CD4-positive, alpha-beta T cell treated with Interleukin-4 for 1 hour (primary cell): ENCODE data around the gene ADAM12.
"Not testable (repeated sequence)": the region's sequence is repeated elsewhere in the genome, so short reads cannot be mapped to it uniquely, and the experiment has no call there.

Source experiments
- DNase-seq, 2 donors: peaks; one replicate each; pipeline ENCODE4 v3.0.0-alpha.2; 2020 to 2022

The ADAM12 gene

DNA sequence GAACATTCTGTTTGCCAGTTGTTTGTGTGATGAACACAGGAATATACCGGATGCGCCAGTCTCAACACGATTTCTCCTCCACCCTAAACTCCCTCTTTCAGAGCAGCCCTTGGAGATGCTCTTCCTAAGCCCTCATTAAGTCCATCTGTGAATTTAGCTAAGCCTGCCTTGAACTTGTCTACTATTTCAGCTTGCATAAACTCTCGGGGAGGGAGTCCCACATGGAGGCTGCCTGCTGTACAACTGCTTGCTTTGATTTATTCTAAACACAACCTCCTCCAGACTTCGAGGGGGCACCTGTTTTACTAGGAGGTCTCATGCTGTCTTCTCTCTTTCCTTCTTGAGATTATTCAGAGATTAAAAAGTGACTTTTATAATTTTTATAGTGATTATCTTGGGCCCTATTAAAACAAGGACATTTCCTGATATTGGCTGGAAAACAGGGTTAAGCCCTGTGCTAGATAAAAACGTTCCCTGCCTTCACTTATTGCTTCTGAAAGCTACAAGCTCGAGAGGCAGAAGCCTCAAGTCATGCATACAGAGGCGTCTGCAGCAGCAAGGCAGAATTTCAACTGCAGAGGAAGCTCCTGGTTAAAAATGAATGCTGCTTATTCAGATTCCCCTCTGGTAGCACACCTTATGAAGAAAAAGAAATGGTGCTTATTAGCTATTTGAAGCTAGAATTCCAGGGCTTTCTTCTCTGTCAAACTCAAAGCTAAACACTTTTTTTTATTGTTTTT, 317.6 kb downstream of the ADAM12 start:
- no peak for DNase-seq

DNA sequence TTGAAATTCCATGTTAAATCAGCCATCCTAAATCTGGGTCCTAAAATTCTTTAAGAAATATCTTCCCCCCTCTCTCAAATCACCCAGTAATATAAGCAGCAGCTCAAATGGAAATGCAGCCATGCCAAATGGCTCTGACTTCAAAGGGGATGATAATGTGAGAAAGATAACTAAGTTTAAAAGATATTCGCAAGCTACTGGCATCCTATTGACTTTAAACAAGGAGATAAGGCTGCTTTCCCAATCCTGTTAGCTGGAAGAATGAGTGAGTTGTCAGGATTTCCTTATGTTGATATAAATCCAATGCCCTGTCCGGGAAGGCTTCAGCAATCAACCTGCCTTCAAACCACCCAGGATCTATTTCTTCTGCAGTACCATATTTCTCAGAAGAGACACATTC, 320.0 kb downstream of the ADAM12 start:
- no peak for DNase-seq

DNA sequence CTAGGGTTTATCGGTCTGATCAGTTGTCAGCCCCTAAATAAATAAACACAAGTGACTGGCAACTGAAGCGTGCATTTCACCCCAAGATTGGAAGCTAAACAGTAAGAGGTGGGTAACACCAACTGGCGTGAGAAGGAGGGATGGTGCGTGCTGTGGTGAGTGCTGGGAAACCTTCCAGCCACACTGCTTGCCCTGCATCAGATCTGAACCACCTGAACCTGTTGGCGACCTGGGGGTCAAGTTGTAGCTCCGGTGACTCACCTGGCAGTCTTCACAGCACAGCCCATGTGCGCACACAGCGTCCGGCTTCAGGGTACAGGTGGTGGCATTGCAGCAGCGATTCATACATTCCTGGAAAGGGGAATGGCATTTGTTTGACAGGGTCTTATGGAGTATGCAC, 321.8 kb downstream of the ADAM12 start:
- DNase-seq, result no peak

DNA sequence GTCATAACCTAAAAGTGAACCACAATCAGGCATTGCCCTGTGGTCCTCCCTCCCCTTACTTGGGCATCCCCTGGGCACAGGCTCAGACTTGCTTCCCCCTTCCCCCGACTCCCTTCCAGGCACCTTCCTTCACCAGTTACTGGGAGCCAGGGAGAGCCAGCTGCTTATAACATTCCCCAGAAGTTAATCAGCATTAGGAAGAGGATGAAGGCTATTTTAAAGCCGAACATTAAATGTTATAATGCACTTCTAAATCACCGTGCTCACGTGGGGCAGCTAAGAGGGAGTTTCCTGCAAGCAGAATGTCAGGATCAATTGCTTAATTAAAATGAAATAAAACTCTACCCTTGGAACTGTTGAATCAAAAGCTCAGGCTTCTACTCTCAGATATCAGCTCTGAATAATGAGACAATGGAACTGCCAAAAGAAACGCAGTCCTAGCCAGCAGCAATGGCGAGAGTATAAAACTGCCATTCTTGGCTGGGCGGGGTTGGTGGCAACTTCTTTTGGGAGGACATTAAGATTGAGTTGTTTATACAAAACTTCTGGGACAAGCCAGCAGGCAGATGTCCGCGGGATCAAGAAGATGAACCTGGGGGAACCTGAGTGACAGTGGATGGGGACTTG, 322.4 kb downstream of the ADAM12 start:
- DNase-seq, result no peak

DNA sequence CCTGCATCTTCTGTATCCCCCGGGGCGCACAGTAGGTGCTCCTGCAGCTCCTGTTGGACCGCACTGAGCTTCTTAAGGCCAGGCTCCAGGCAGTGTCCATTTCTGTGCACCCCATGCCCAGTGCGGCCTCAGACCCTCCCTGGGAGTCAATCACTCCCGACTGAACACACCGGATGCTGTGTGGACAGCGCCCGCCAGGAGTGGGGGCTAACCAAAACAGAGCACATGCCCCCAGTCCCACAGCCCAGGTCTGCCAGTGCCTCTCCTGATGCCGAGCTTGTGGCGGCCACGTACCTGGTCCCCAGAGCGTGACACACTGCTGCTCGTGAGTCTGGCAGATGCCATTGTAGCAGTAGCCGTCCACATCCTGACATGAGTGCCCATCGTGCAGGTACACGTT, 323.8 kb downstream of the ADAM12 start:
- no peak for DNase-seq

DNA sequence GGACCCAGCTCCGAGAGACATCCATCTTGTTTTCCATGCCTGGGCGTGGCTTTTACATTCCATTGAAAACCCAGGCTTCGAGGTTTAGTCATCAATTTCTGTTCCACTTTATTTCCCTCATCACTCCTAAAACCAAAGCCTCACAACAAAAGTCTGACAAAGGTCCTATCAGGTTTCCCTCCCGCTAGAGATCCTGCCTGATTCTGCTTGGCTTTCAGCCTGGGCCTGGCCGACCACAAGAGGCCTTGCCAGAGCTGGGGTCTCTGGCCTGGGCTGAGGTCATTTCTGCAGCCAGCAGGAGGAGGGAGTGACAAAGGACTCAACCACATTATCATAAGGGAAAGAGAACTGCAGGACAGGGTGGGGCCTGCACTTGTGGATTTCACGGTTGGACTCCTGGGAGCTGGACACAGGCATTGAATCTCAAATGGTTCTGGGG, 324.9 kb downstream of the ADAM12 start:
- no peak for DNase-seq

DNA sequence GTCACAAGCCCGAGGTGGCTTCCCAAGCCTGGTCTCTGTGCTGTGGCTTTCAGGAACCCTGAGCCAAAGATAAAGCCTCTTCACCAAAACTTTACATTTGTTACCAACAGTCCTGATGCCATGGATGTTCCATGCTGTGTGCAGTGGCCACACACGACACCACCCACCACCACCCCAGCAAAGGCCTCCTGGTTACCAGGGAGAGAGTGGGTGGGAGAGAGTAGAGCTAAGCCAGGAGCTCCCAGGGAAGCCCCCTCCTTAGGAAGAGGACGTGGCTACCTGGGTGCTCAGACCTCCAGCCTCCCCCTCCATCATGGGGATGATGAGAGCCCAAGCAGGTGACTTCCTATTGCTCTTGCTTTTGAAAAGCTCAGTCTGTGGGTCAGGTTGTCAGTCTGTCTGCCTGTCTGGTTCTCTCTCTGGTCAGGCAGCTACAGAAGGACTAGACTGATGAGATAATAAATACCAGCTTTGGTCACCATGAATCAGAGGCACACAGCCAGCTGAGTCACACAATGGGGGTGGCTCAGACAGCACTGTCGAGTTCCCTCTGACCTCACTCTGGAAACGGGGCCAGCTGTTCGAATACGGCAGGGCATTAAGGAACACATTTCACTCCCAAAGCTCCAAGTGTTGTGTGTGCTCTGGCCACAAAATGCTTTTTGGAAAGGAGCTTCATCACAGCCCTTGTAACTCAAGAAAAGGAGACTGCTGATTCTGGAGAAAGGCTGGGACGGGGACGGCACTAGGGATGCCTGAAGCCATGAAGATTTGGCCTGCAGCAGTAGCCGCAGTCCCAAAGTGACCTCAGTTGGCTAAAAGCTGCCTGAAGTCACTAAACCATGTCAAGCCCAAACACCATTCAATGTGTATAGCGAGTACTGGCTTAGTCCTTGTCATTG, 325.9 kb downstream of the ADAM12 start:
- no peak for DNase-seq

DNA sequence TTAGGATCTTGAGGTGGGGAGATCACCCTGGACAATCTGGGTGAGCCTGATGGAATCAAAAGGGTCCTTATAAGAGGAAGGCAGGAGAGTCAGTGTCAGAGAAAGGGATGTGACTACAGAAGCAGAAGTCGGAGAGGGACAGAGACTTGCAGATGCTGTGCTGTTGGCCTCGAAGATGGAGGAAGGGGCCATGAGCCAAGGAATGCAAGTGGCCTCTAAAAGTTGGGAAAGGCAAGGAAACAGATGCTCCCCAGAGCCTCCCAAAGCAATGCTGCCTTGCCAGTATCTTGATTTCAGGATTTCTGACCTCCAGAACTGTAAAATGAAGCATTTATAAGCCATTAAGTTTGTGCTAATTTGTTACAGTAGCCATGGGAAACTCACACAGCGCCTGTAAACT, 326.8 kb downstream of the ADAM12 start:
- DNase-seq, result no peak

DNA sequence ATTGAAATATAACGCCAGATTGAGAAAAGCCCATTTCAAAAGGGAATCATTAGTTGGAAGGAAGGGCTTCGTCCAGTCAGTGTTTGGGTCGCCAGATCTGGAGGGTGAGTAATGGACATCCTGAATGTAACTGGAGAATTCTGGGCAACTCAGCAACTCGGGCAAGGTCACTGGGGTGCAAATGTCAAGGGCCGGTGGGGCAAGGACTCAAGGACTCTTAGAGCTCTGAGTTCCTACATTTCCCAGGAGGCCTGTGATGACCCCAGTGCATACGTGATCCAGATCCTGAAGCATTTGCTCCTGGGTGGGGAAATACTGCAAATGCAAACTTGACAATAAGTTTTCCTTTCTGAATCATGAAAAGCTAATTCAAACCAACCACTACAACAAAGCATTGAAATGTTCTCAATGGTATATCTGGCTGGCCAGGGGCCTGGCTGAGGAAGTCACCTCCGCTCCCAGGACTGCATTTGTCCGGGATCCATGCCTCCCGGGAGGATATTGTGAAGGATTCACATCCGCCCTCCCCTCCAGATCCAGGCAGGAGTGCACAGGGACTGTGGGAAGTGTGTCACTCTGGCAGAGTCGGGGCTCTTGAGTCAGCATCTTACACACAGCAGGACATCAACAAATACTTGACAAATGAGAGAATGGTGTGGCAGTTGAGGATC, 327.9 kb downstream of the ADAM12 start:
- no peak for DNase-seq

DNA sequence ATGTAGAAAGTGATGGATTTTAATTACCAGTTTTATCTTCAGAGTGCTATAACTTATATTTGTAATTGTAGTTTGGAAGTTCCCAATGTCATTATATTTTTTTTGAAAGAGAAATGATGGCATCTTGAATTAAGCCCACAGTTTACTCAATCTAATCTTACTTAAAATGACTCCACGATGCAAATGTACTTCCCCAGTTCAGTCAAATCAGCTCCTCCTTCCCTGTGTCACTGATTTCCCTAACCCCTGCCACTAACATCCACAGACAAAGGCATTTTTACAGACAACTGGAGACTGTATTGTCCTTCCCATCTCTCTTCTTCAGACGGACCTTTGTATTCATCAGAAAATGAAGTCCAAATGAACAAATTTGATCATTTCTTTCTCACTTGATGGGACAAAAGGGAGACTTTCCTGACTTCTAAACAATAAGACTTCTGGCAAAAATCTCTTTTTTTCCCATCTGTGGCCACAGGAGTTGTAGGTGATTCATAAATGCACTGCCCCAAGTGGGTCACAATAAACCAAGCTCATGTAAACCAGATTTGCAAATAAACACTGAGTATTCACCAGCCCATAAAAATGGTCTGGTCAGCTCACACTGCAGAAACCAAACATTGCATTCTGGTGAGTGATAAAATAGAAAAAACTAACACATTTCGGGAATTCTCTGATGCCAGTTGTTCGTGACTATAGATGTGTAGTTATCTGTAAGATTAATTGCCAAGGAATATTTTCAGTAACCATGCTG, 329.0 kb downstream of the ADAM12 start:
- no peak for DNase-seq

DNA sequence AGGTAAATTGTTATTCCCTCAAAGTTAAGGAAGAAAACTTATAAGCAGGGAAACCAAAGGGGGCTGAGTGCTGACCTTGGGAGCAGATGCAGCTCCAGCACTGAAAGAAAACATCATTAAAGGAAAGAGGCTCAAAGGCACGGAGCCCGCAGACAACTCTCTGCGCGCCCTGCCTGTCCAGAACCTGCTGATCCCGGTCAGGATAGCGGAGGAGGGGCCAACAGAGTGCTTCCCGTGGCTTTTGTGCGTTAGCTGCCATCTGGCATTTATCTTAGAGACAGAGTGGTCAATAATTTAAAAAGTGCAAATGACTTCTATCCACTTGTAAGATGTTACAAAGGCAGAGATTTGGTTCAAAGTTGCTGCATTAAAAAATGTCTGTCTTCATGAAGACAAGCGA, 329.8 kb downstream of the ADAM12 start:
- no peak for DNase-seq

DNA sequence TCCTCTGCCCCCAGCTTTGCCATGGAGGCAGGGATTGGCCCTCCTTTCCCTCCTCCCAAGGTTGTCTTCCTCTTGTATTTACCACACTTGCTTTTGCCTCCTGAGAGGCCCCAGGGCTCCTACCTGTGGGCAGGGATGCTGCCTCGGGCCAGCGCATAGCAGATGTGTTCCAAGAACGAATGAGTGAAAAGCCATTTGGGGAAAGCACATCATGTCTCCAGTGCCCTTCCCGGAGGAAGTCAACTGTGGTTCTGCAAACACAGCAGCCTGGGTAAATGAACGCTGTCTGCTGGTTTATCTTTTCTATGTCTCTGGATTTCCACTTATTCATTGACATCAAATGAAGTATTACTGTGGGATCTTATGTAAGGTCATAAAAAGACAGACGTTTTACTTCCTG, 330.2 kb downstream of the ADAM12 start:
- DNase-seq, result no peak

DNA sequence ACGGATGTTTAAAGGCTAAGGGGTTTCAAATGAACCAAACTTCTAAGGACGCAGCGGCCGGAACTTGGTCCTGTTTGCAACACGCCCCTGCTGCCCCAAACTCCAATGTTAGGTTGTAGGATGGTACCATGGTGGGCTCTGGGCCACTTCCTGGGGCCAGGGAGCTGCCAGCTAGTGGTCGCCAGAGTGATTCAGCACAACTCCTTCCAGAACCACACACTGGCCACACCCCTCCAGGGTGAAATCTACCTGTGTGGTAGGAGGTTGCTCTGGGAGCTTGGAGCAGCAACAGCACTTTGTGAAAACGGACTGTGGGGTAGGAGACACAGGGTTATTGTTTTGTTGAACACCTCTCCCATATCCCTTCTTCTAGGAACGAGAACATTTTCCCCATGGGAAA, 330.8 kb downstream of the ADAM12 start:
- no peak for DNase-seq

DNA sequence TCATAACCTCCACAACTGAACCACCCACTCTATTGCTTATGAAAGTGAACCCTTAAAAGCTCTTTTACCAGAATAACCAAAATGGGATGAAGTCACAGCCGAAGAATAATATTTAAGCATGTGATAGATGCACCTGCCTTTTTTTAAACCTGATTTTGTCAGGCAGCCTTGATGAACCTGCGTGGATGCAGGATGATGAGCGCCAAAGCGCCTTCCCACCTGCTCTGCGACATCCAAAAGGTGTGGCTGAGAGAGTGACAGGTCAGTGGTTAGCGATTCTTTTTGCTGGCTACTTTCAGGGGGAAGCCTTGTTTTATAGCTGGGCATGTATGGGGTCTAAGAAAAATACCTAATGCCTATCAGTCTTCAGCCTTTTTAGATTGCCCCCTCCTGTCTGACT, 334.1 kb downstream of the ADAM12 start:
- DNase-seq, result no peak

DNA sequence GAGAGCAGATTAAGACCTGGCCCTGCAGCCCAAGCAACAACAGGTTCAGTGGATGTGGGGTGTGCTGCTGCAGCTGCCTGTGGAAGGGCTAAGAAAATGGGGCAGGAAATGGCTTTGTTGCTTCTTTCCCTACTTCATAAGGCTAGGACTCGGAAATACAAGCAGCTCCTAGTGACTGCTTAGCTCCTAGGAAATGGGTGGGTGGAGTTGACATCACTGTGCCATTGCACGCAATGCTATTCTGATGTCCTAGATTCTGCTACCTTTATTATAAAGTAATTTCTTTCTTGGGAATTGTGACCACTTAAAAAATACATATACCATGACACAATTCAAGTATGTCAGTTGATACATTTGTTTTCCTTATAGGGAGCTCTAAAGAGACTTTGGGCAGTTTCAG, 336.1 kb downstream of the ADAM12 start:
- no peak for DNase-seq

DNA sequence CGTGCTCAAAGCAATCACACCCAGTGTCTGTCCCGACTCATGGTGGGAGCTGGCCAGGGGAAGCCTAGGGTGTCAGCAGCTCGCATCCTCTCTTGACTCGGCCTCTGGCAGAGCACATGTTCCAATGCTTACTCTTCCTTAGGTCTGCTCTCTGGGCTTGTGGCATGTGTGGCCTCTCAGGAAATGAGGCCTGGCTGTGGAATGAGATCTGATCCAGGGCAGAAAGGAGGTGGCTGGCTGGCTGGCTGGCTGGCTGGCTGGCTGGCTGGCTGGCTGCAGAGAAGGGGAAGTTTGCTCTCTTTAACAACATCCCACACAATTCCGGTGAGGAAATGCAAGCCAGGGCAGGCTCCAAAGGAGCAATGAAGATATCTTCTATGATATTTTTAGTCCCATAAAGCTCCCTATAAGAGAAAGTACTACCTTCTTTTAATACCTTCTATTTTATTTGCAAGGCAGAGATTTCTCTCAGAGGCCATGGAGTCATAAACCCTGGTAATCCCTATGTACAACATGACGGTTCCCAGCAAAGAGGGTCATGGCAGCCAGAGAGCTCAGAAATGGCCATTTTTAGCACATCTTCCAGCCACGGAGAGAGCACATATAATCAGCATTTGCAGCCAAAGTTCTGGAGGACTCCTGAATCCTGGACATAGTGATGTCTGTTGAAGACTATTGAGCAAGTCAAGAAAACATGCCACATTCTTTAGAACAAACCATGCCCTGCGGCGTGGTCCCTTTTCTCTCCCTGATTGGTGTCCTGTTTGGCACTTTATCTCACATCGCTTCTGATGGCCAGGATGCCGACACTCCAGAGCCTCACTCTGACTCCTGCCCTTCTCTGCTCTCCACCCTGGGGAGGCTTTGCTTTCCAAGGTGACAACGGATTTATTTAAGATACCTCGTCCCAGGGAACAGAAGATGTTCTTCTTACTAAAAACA, 338.2 kb downstream of the ADAM12 start:
- DNase-seq, result no peak

DNA sequence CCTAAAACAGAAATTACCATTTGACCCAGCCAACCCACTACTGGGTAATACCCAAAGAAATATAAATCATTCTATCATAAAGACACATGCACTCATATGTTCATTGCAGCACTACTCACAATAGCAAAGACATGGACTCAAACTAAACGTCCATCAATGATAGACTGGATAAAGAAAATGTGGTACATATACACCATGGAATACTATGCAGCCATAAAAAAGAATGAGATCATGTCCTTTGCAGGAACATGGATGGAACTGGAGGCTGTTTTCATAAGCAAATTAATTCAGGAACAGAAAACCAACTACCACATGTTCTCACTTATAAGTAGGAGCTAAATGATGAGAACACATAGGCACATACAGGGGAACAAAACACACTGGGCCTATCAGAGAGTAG, 340.5 kb downstream of the ADAM12 start:
- DNase-seq, result not testable (repeated sequence)

DNA sequence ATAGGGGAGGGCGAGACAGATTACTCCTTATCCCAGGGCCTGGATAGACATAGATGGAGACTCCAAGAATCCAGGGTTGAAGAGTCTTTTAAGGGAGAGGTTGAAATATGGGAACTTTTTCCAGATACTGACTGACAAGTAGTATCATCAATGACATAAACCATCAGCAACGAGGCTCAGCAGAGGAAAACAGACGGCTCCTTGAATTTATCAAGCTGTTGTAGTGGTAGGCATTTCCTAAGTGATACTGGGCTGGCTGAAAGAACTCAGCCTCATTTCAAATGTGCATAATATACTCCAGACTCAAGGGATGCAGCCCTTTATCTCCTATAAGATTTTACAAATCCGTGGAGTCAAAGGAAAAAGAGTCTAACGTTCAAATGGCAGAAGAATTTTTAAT, 341.4 kb downstream of the ADAM12 start:
- DNase-seq, result no peak

DNA sequence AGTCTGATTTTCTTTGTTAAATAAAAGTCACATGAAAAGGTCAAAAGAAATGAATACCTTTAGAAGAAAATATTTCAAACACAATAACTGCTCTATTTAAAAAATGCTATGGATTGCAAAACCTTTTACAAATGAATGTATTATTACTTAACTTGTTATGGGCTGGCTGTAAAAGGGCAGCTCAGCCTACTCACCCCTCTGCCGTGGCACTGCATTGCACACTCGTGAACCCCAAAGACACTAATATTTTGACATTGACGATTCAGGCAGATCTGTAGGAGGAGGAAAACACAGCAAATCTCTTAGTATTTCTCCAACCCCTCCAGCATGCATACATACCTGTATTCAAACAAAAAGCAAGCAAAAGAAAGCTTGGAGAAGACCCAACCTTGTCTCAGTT, 342.4 kb downstream of the ADAM12 start:
- no peak for DNase-seq

DNA sequence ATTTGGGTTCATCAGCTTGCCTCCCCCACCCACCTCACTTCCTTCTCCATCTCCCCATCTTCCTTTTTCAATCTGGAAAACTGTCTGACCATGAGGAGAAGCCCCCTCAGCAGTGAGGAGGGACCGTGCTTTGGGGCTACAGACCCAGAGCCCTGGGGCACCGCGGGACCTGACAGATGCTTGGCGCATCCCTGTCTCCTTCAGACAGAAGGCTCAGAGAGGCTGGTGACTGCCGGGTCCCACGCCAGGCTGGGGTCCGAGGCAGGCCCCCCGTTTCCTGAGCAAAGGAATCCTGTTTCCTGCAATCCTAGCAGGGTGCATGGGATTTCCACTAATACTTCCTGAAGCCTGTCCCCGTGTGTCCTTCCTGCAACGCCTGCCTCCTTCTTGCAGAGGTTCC, 344.9 kb downstream of the ADAM12 start:
- no peak for DNase-seq

DNA sequence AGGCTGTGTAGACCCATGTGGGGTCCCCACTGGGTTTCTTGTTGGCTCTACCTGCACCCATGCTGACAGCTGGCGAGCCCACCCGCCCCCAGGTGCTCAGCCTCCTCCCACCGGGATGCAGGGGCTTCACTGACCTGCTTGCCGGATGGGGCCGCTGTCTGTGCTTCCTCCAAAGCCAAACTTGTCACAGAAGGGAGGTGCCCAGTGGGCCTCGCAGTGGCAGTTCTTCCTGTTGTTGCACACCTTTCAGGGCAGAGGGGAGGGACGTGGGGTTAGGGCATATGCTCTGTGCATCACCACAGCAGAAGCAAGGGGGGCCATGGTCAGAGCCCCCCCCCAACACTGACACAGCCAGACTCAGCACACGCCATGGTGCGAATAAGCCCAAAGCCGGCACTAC, 345.4 kb downstream of the ADAM12 start:
- peak in 1 of 2 donors; percentile 39 for DNase-seq
